ENCODE data around the gene C1QTNF9B. TPM values are rescaled to one million over a fixed set of nuclear protein-coding genes. Genes with fewer than 3 reads are reported as not detected.

Gene C1QTNF9B
- total RNA-seq, 4 donors from 2014 or later = not detected

- TF ChIP-seq, protein P1, sequence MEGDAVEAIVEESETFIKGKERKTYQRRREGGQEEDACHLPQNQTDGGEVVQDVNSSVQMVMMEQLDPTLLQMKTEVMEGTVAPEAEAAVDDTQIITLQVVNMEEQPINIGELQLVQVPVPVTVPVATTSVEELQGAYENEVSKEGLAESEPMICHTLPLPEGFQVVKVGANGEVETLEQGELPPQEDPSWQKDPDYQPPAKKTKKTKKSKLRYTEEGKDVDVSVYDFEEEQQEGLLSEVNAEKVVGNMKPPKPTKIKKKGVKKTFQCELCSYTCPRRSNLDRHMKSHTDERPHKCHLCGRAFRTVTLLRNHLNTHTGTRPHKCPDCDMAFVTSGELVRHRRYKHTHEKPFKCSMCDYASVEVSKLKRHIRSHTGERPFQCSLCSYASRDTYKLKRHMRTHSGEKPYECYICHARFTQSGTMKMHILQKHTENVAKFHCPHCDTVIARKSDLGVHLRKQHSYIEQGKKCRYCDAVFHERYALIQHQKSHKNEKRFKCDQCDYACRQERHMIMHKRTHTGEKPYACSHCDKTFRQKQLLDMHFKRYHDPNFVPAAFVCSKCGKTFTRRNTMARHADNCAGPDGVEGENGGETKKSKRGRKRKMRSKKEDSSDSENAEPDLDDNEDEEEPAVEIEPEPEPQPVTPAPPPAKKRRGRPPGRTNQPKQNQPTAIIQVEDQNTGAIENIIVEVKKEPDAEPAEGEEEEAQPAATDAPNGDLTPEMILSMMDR (IDR thresholded peaks at IDR 0.05; ENCODE audit: low read depth) = no peak
These were observed 7.4 kb downstream of the C1QTNF9B start for GRCh38 chr13:23889615-23890607.

DNA sequence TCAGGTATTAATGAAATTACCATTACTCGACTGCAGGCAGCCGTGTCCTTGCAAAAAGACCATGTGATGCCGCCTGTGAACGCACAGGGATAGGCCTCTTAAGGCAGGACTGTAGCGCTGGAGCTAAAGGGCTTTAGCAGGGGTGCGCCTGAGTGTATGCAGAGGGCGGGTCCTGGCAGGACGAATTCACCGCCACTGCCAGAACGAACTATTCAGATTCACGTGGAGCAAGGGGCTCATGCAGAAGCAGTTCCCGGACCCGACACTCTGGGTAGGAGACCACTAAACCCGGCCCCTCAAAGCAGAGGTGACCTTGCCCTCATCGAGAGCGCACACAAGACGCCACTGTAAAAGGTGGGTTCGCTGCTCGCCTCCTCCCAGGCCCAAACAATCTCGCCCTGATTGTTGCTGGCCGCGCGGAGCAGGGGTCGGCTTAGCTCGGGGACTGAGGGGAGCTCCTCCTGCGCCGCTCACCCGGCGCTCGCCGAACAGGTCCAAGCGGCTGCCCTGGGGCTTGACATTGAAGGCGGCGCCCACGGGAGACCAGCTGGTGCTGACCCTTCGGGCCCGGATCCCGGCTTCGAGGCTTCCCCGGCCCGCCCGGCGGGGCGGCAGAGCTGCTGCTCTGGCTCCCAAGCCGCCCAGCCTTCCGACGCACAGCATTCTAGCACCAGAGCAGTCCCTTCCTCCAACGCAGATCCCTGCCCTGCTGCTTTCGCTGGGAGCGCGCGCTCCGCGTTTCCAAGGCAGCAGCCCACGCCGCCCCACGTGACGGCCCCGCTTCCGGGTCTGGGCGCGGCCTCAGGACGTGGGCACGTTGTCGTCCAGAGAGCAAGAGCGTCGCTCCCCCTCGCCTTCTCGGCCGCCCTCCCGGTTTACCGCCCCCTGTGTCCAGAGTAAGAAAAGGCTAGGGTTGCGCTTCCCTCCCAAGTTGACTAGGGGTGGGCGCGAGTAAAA, 8.4 kb downstream of the C1QTNF9B start, which contains the start of gene MIPEP:
MIPEP (minus strand) TSS at position 743 of the 957 bp plus-strand sequence; CDS start at position 663, 80 bp downstream.
- TF ChIP-seq, protein P1 (IDR thresholded peaks at IDR 0.05; ENCODE audit: low read depth) = no peak

DNA sequence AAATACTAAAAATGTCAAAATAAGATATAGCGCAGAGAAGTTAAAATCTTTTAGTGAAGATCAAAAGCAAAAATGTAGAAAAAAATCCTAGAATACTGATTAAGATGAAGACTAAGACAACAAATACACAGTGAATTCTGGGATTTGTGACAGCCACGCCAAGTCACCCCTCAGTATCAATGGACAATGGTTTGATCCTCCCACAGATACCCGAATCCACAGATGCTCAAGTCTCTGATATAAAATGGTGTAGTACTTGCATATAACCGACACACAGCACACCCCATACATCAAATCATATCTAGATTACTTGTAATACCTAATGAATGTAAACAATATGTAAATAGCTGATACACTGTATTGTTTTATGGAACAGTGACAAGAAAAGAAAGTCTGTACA, 14.0 kb downstream of the C1QTNF9B start:
- TF ChIP-seq, protein P1 (IDR thresholded peaks at IDR 0.05; ENCODE audit: low read depth) = no peak

DNA sequence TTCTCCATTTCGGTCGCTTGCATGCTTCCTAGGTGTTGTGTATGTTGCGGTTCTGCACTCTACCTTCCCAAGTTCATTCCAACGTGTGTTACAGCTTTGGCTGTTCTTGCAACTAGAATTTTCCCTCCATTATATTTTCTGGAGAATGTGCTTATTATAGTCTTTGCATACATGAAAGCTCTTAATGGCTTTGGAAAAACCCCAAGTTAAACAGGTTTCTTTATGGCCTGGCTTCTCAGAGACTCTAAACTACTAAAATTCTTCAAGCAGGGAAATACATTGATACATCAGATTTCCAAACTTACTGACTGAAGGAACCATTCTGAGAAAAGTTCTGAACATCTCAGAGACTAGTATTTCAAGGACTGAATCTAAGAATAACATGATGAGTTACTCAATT, 20.0 kb downstream of the C1QTNF9B start:
- TF ChIP-seq, protein P1 (IDR thresholded peaks at IDR 0.05; ENCODE audit: low read depth) = no peak

- TF ChIP-seq, protein P1 (IDR thresholded peaks at IDR 0.05; ENCODE audit: low read depth) = no peak
These were observed 21.0 kb downstream of the C1QTNF9B start for GRCh38 chr13:23876265-23876664.

- TF ChIP-seq, protein P1 (IDR thresholded peaks at IDR 0.05; ENCODE audit: low read depth) = no peak
These were observed 25.6 kb downstream of the C1QTNF9B start for GRCh38 chr13:23871616-23872220.

Data from subcutaneous adipose tissue (tissue), 4 donors.